Measurements from ENCODE around the gene MED7.

- TF ChIP-seq, protein P1, sequence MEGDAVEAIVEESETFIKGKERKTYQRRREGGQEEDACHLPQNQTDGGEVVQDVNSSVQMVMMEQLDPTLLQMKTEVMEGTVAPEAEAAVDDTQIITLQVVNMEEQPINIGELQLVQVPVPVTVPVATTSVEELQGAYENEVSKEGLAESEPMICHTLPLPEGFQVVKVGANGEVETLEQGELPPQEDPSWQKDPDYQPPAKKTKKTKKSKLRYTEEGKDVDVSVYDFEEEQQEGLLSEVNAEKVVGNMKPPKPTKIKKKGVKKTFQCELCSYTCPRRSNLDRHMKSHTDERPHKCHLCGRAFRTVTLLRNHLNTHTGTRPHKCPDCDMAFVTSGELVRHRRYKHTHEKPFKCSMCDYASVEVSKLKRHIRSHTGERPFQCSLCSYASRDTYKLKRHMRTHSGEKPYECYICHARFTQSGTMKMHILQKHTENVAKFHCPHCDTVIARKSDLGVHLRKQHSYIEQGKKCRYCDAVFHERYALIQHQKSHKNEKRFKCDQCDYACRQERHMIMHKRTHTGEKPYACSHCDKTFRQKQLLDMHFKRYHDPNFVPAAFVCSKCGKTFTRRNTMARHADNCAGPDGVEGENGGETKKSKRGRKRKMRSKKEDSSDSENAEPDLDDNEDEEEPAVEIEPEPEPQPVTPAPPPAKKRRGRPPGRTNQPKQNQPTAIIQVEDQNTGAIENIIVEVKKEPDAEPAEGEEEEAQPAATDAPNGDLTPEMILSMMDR (IDR thresholded peaks at IDR 0.05), result no peak
- TF ChIP-seq POLR2A (IDR thresholded peaks at IDR 0.05), result no peak
Measured at GRCh38 chr5:157155297-157155696, 12.6 kb upstream of the MED7 start.

All from heart left ventricle (tissue), 13 donors.